Measurements from ENCODE around the gene CCAR1.
A peak's percentile ranks its signal among the peaks of the same experiment; 100 is the strongest.
"Not testable (repeated sequence)": the region's sequence is repeated elsewhere in the genome, so short reads cannot be mapped to it uniquely, and the experiment has no call there.

Gene CCAR1

GRCh38 chr10:68767407-68767806 is 46.4 kb downstream of the CCAR1 start:
- not testable (repeated sequence) for DNase-seq

- DNase-seq, result no peak
Observed at GRCh38 chr10:68781613-68782574, 60.9 kb downstream of the CCAR1 start.

DNA sequence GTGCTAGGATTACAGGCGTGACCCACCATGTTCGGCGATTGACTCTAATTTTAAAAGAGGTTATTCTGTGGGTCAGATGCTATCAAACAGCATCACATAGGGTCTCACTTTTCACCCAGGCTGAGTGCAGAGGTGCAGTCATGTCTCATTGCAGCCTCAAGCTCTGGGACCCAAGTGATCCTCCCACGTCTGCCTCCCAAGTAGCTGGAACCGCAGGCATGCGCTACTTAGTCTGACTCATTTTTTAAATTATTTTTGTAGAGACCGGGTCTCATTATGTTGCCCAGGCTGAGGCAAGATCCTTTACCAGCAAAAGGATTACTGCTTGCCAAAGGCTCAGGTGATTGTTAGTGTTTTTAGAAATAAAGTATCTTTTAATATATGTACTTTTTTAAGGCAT is 63.4 kb downstream of the CCAR1 start:
- DNase-seq, result no peak

DNA sequence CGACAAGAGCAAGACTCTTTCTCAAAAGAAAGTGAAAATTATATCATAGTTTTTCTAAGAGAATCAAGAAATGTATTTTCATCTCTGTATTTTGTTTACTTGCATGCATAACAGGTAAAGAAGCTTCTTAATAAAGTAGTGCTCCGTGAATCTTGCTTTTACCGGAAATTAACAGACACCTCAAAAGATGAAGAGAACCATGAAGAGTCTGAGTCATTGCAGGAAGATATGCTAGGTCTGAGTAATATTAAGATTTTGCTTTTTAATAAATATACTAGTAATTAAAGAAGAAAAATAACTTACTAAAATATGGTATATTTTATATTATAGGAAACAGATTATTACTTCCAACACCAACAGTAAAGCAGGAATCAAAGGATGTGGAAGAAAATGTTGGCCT is 66.8 kb downstream of the CCAR1 start:
- DNase-seq, result no peak

GRCh38 chr10:68790476-68790875 is 69.4 kb downstream of the CCAR1 start:
- DNase-seq, result no peak

- no peak for DNase-seq
Observed at GRCh38 chr10:68792115-68792514, 71.1 kb downstream of the CCAR1 start.

- DNase-seq, result no peak
Observed at GRCh38 chr10:68795886-68796532, 75.0 kb downstream of the CCAR1 start.

DNA sequence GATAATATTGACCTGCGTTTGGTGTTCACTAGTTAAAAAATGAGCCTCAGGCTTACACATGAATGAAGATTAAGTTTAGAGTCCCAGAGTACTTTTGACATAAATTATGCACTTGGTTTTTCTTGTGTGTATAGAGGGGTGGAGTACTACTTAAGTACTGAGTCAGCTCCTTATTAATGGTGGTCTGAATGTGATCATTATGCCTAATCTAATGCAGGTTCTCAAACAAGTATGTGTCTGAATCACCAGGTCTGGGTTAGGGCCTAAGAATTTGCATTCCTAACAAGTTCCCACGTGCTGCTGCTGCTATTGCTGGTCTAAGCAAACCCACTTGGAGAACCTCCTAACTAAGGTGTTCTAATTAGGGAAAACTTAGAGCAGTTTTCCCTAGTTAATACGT is 75.6 kb downstream of the CCAR1 start:
- DNase-seq, result no peak

- no peak for DNase-seq
Observed at GRCh38 chr10:68800211-68800610, 79.2 kb downstream of the CCAR1 start.

DNA sequence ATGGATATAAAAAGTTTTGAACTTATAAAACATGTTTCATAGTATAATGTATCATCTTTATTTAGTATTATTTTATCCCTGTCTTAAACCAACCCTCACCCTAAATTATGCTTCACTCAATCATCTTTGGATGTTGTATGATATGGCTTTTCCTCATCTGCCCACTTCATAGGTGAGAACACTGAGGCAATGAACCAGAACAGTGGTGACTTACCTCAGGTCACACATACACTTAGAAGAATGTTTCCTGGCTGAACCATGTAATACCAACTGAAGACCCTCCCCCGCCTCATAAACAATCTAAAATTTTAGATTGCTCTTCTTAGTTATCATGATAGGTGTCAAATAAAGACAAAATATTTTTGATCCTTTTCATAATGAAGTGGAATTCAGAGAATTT is 83.7 kb downstream of the CCAR1 start:
- no peak for DNase-seq

GRCh38 chr10:68810830-68811229 is 89.8 kb downstream of the CCAR1 start:
- not testable (repeated sequence) for DNase-seq

DNA sequence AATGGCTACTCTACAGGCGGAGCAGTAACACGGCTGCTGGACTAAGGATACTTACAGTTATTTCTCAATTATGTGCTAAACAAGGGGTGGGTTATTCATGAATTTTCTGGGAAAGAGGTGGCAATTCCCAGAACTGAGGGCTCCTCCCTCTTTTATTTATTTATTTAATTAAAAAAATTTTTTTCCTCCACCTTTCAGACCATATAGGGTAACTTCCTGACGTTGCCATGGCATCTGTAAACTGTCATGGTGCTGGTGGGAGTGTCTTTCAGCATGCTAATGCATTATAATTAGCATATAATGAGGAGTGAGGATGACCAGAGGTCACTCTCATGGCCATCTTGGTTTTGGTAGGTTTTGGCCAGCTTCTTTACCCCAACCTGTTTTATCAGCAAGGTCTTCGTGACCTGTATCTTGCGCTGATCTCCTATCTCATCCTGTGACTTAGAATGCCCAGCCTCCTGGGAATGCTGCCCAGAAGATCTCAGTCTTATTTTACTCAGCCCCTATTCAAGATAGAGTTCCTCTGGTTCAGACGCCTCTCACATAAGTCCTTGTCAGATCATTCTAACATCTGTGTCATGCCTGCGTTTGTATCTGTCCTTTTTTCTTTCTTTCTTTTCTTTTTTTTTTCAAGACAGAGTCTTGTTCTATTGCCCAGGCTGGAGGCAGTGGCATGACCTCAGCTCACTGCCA is 90.4 kb downstream of the CCAR1 start:
- no peak for DNase-seq

GRCh38 chr10:68812420-68812819 is 91.4 kb downstream of the CCAR1 start:
- no peak for DNase-seq

GRCh38 chr10:68813559-68813958 is 92.5 kb downstream of the CCAR1 start:
- no peak for DNase-seq

- DNase-seq, result no peak
Observed at GRCh38 chr10:68816796-68817412, 95.9 kb downstream of the CCAR1 start.

GRCh38 chr10:68820359-68820758 is 99.3 kb downstream of the CCAR1 start:
- not testable (repeated sequence) for DNase-seq

GRCh38 chr10:68822626-68823025 is 101.6 kb downstream of the CCAR1 start:
- DNase-seq, result not testable (repeated sequence)

DNA sequence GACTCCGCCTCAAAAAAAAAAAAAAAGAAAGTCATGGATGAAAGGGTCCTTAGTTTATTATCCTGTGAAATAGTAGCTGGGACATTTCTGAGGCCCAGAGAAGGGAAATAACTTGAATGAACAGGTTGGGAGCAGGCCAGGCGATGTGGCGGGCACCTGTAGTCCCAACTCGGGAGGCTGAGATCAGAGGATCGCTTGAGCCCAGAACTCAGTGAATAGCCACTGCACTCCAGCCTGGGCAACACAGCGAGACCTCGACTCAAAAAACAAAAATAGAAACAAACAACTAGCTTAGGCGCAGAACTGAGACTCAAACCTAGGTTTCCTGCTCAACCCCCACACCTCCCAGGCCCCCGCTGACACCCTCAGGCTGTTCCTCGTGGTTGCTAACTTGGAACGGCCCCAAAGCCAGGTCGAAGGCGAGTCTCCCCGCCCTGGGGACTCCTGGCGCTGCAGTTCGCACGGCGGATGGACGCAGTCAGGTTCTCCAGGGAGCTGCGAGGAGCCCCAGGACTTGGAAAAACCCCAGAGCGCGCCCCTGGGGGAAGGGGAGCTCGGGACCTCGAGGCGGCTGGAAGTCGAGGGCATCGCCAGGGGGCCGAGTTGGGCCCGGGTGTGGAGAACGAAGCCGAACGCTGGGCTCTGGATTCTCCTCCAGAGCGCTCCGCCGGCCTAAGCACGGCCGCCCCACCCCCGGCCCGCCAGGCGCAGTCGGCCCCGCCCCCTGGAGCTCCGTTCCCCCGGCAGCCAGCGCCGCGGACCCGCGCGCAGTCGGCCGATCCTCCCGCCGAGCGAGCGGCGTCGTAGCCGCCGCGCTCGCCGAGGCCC is 105.9 kb downstream of the CCAR1 start, which contains the start of gene STOX1:
Gene STOX1 (plus strand): TSS at position 768 of the 828 bp plus-strand sequence. CDS start 93 bp downstream, outside the sequence.
- DNase-seq, result peak; percentile 83

DNA sequence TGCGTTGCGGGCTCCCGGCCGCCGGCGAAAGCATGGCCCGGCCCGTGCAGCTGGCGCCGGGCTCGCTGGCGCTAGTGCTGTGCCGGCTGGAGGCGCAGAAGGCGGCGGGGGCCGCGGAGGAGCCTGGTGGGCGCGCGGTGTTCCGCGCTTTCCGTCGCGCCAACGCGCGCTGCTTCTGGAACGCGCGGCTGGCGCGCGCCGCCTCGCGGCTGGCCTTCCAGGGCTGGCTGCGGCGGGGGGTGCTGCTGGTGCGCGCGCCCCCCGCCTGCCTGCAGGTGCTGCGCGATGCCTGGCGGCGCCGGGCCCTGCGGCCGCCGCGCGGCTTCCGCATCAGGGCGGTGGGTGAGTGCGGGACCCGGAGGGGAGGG is 106.5 kb downstream of the CCAR1 start:
- not testable (repeated sequence) for DNase-seq

GRCh38 chr10:68828083-68828601 is 107.1 kb downstream of the CCAR1 start:
- DNase-seq, result peak; percentile 22

GRCh38 chr10:68828833-68829232 is 107.8 kb downstream of the CCAR1 start:
- no peak for DNase-seq

- DNase-seq, result no peak
Observed at GRCh38 chr10:68829521-68829920, 108.5 kb downstream of the CCAR1 start.

All from NCI-H69 (cell line).